Measurements from ENCODE around the gene RBM15.
A peak's percentile ranks its signal among the peaks of the same experiment; 100 is the strongest.

Gene RBM15

DNA sequence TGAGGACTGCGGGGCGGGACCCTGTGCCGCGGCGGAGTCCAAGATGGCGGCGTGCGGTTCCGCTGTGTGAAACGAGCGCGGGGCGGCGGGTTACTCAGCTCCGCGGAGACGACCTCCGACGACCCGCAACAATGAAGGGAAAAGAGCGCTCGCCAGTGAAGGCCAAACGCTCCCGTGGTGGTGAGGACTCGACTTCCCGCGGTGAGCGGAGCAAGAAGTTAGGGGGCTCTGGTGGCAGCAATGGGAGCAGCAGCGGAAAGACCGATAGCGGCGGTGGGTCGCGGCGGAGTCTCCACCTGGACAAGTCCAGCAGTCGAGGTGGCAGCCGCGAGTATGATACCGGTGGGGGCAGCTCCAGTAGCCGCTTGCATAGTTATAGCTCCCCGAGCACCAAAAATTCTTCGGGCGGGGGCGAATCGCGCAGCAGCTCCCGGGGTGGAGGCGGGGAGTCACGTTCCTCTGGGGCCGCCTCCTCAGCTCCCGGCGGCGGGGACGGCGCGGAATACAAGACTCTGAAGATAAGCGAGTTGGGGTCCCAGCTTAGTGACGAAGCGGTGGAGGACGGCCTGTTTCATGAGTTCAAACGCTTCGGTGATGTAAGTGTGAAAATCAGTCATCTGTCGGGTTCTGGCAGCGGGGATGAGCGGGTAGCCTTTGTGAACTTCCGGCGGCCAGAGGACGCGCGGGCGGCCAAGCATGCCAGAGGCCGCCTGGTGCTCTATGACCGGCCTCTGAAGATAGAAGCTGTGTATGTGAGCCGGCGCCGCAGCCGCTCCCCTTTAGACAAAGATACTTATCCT lies 430 bp downstream of the RBM15 start:
- TF ChIP-seq ZC3H10 (CRISPR knock-in tag; IDR thresholded peaks at IDR 0.05): no peak
- peak; percentile 6 for ATAC-seq

DNA sequence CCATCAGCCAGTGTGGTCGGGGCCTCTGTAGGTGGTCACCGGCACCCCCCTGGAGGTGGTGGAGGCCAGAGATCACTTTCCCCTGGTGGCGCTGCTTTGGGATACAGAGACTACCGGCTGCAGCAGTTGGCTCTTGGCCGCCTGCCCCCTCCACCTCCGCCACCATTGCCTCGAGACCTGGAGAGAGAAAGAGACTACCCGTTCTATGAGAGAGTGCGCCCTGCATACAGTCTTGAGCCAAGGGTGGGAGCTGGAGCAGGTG lies 961 bp downstream of the RBM15 start:
- no peak for ATAC-seq
- TF ChIP-seq OSR1 (CRISPR knock-in tag; IDR thresholded peaks at IDR 0.05) (no peak), SNAI2 (CRISPR knock-in tag; IDR thresholded peaks at IDR 0.05) (no peak), ZFP30 (CRISPR knock-in tag; IDR thresholded peaks at IDR 0.05) (no peak), ESRRG (CRISPR knock-in tag; IDR thresholded peaks at IDR 0.05) (no peak), ZNF70 (CRISPR knock-in tag; IDR thresholded peaks at IDR 0.05) (no peak), ZNF8 (CRISPR knock-in tag; IDR thresholded peaks at IDR 0.05) (no peak), PPARA (CRISPR knock-in tag; IDR thresholded peaks at IDR 0.05; ENCODE audit: borderline replicate concordance) (no peak), GLIS3 (CRISPR knock-in tag; IDR thresholded peaks at IDR 0.05) (no peak), BACH2 (CRISPR knock-in tag; IDR thresholded peaks at IDR 0.05; ENCODE audit: borderline replicate concordance) (no peak), ZFP3 (CRISPR knock-in tag; IDR thresholded peaks at IDR 0.05) (no peak), ISL1 (CRISPR knock-in tag; IDR thresholded peaks at IDR 0.05) (no peak), ARNTL (CRISPR knock-in tag; IDR thresholded peaks at IDR 0.05; ENCODE audit: borderline replicate concordance, low read depth) (no peak), CSDC2 (CRISPR knock-in tag; IDR thresholded peaks at IDR 0.05) (no peak), RARB (CRISPR knock-in tag; IDR thresholded peaks at IDR 0.05) (no peak), TOX (CRISPR knock-in tag; IDR thresholded peaks at IDR 0.05; ENCODE audit: borderline replicate concordance) (no peak), TCF4 (CRISPR knock-in tag; IDR thresholded peaks at IDR 0.05; ENCODE audit: borderline replicate concordance) (no peak)
- TF ChIP-seq, protein P1, sequence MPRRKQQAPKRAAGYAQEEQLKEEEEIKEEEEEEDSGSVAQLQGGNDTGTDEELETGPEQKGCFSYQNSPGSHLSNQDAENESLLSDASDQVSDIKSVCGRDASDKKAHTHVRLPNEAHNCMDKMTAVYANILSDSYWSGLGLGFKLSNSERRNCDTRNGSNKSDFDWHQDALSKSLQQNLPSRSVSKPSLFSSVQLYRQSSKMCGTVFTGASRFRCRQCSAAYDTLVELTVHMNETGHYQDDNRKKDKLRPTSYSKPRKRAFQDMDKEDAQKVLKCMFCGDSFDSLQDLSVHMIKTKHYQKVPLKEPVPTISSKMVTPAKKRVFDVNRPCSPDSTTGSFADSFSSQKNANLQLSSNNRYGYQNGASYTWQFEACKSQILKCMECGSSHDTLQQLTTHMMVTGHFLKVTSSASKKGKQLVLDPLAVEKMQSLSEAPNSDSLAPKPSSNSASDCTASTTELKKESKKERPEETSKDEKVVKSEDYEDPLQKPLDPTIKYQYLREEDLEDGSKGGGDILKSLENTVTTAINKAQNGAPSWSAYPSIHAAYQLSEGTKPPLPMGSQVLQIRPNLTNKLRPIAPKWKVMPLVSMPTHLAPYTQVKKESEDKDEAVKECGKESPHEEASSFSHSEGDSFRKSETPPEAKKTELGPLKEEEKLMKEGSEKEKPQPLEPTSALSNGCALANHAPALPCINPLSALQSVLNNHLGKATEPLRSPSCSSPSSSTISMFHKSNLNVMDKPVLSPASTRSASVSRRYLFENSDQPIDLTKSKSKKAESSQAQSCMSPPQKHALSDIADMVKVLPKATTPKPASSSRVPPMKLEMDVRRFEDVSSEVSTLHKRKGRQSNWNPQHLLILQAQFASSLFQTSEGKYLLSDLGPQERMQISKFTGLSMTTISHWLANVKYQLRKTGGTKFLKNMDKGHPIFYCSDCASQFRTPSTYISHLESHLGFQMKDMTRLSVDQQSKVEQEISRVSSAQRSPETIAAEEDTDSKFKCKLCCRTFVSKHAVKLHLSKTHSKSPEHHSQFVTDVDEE (CRISPR knock-in tag; IDR thresholded peaks at IDR 0.05): no peak

DNA sequence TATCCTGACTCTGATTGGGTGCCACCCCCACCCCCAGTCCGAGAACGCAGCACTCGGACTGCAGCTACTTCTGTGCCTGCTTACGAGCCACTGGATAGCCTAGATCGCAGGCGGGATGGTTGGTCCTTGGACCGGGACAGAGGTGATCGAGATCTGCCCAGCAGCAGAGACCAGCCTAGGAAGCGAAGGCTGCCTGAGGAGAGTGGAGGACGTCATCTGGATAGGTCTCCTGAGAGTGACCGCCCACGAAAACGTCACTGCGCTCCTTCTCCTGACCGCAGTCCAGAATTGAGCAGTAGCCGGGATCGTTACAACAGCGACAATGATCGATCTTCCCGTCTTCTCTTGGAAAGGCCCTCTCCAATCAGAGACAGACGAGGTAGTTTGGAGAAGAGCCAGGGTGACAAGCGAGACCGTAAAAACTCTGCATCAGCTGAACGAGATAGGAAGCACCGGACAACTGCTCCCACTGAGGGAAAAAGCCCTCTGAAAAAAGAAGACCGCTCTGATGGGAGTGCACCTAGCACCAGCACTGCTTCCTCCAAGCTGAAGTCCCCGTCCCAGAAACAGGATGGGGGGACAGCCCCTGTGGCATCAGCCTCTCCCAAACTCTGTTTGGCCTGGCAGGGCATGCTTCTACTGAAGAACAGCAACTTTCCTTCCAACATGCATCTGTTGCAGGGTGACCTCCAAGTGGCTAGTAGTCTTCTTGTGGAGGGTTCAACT lies 2.1 kb downstream of the RBM15 start:
- TF ChIP-seq, protein P2, sequence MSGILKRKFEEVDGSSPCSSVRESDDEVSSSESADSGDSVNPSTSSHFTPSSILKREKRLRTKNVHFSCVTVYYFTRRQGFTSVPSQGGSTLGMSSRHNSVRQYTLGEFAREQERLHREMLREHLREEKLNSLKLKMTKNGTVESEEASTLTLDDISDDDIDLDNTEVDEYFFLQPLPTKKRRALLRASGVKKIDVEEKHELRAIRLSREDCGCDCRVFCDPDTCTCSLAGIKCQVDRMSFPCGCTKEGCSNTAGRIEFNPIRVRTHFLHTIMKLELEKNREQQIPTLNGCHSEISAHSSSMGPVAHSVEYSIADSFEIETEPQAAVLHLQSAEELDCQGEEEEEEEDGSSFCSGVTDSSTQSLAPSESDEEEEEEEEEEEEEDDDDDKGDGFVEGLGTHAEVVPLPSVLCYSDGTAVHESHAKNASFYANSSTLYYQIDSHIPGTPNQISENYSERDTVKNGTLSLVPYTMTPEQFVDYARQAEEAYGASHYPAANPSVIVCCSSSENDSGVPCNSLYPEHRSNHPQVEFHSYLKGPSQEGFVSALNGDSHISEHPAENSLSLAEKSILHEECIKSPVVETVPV (CRISPR knock-in tag; IDR thresholded peaks at IDR 0.05): no peak
- TF ChIP-seq ZC3H10 (CRISPR knock-in tag; IDR thresholded peaks at IDR 0.05): no peak
- TF ChIP-seq, protein P3, sequence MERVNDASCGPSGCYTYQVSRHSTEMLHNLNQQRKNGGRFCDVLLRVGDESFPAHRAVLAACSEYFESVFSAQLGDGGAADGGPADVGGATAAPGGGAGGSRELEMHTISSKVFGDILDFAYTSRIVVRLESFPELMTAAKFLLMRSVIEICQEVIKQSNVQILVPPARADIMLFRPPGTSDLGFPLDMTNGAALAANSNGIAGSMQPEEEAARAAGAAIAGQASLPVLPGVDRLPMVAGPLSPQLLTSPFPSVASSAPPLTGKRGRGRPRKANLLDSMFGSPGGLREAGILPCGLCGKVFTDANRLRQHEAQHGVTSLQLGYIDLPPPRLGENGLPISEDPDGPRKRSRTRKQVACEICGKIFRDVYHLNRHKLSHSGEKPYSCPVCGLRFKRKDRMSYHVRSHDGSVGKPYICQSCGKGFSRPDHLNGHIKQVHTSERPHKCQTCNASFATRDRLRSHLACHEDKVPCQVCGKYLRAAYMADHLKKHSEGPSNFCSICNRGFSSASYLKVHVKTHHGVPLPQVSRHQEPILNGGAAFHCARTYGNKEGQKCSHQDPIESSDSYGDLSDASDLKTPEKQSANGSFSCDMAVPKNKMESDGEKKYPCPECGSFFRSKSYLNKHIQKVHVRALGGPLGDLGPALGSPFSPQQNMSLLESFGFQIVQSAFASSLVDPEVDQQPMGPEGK (CRISPR knock-in tag; IDR thresholded peaks at IDR 0.05; ENCODE audit: borderline replicate concordance): no peak
- TF ChIP-seq PPARA (CRISPR knock-in tag; IDR thresholded peaks at IDR 0.05; ENCODE audit: borderline replicate concordance): no peak
- TF ChIP-seq GLIS3 (CRISPR knock-in tag; IDR thresholded peaks at IDR 0.05): no peak
- no peak for TF ChIP-seq TCF4 (CRISPR knock-in tag; IDR thresholded peaks at IDR 0.05; ENCODE audit: borderline replicate concordance)
- no peak for TF ChIP-seq RARB (CRISPR knock-in tag; IDR thresholded peaks at IDR 0.05)
- TF ChIP-seq OSR1 (CRISPR knock-in tag; IDR thresholded peaks at IDR 0.05): no peak
- TF ChIP-seq, protein P1 (CRISPR knock-in tag; IDR thresholded peaks at IDR 0.05): no peak
- no peak for TF ChIP-seq ZFP30 (CRISPR knock-in tag; IDR thresholded peaks at IDR 0.05)
- TF ChIP-seq CSDC2 (CRISPR knock-in tag; IDR thresholded peaks at IDR 0.05): no peak
- ATAC-seq: no peak

All from SK-N-SH treated with all-trans-retinoic acid at 6 μM for 48 hours (cell line).